NCI-H2196 treated with DMSO at 0.1 percent for 48 hours (cell line): ENCODE measurements around the gene EIF3F.

Source experiments
- DNase-seq: peaks from one replicate; lab custom pipeline; 2025; ENCODE audit not compliant: unreplicated experiment; lab: John Stamatoyannopoulos, UW

Gene EIF3F

DNA sequence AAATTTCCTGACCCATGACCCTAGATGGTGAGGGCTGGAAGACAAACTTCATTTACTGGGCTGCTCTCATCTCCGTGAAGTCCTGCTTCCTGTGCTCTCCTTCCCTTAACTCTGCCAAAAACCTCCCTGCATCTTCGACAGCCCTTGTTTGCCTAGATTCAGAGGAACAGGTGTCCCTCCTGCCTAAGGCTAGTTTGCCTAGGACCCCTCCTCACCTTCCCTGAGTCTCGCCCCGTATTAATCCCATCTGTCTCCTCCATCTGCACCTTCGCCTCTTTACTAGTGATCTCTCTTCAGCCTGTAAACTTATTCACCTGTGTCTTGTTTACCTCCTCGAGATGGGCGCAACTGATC, 33.1 kb downstream of the EIF3F start:
- no peak for DNase-seq

DNA sequence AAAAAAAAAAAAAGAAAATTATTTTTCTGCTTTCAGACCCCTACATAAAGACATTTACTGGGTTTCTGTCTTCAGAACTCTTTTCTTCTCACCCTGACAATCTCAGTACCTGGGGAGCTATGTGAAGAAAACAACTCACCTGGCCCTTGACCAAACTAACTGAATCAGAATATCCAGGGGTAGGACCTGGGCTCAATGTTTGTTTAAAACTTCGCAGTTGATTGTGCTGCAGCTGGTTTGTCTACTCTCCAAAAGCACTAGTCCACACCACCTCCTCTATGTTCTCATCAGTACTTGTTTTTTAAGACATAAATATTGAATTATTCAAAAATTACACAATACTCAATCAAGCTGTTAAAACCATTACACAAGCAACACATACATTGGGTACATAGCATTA, 34.8 kb downstream of the EIF3F start:
- no peak for DNase-seq

- DNase-seq: no peak
These were observed 35.7 kb downstream of the EIF3F start for GRCh38 chr11:8022876-8023275.

- no peak for DNase-seq
These were observed 36.9 kb downstream of the EIF3F start for GRCh38 chr11:8023831-8024555.

DNA sequence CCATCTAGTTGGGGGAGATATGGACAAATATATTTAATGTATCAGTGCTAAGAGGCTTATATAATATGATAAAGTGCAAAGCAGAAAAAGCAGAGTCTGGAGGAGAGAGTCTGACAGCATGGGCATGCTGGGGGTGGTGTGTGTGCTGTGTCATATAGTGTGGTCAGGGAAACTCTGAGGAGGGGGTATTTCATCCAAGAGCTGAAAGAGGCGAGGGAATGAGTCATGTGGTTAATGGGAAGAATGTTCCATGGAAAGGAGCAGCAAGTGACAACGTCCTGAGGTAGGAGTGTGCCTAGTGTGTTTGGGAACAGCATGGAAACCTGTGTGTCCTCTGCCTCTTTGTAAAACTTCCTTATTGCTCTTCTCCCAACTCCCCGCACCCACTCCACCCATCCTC, 38.0 kb downstream of the EIF3F start:
- no peak for DNase-seq

GRCh38 chr11:8025816-8026215, 38.7 kb downstream of the EIF3F start:
- DNase-seq: no peak

DNA sequence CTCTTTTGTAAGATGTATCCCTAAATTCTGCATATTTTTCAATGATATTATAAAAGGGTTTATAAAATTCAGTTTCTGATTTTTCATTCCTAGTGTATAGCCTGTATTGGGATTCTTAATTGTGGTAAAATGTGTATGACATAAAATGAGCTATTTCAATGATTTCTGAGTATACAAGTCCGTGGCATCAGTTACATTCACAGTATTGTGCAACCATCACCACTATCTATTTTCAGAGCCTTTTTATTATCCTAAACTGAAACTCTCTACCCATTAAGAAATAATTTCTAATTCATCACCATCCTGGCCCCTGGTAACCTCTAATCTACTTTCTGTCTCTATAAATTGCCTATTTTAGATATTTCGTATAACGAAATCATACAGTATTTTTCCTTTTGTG, 39.8 kb downstream of the EIF3F start:
- no peak for DNase-seq

DNA sequence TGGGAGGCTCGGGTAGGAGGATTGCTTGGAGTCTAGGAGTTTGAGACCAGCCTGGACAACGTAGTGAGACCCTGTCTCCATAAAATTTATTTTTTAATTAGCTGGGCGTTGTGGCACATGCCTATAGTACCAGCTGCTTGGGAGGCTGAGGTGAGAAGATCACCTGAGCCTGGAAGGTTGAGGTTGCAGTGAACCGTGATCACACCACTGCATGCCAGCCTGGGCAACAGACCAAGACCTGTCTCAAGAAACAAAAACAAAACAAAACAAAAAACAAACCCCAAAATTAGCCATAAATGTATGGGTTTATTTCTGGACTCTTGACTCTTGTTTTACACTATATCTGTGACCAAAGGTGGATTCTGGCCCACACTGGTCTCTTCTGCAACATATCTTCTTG, 41.6 kb downstream of the EIF3F start:
- DNase-seq: no peak

GRCh38 chr11:8030526-8031247, 43.5 kb downstream of the EIF3F start:
- no peak for DNase-seq

DNA sequence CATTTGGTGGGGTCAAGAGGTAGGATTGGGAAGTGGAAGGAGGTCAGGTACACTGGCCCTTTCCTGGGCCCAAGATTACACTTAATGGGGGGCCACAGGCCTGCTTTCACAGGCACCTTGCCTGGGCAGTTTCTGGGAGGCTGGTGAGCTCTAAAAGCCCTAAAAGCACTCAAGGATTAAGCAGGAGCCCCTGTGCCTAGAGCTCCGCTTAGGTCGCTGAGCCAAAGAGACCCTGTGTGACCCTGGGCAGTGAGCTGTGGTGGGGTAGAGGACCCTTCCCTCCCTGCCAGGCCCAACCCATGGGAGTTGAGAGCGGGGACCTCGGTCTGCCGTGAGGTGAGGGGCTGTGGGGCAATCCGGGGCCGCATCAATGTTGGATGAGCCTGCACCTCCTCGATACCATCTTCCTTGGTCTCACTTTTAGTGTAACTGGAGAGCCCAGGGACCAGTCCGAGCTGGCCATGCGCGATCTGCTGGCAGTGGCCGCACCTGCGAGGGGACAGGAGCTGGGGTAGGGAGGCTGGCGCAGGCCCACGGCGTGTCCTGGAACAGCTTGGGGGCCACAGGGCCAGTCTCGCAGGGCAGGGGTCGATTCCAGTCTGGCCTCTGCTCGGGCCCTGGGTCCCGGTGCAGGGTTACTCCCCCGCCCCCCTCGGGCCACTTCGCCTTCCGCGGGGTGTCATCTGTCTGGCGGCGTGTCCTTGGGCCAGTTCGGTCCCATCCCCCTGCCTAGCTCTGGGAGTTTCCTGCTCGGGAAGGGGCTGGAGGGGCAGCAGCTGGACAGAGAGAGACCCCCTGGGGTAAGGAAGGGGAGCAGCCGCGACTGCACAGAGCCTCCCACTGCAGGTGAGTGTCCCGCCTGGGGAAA, 44.3 kb downstream of the EIF3F start:
- DNase-seq: no peak

GRCh38 chr11:8032122-8032521, 45.0 kb downstream of the EIF3F start:
- DNase-seq: no peak

DNA sequence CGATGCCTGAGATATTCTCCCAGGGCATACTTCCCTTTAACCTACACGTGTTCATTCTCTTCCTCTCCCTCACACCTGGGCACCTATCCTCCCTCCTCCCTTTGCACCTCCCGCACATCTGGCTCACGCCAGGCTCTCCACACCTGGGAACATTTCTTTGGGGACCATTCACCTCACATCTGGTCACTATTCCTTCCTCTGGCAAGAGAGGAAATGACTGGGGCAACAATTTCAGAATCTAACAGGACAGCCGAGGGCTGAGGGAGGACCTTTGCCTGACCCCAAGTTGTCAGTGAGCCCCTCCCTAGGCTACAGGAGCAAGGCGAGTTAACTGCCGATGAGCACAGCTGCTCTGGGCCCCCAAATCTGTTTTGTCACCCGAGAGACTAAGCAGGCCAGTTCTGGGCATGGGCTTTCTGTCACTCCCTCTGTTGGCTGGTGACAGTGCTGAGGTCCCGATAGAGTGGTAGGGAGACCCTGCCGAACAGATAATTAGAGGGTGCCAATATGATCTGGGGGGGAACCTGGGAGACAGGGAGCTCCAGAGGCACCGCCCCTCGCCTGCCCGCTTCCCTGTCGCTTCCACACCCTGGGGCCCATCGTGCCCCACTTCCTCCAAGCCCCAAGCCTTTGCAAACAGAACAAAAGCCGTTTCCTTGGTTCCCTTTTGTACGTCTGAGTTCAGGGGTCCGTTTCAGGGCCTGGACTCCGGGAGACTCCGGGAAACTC, 45.6 kb downstream of the EIF3F start:
- DNase-seq: no peak

DNA sequence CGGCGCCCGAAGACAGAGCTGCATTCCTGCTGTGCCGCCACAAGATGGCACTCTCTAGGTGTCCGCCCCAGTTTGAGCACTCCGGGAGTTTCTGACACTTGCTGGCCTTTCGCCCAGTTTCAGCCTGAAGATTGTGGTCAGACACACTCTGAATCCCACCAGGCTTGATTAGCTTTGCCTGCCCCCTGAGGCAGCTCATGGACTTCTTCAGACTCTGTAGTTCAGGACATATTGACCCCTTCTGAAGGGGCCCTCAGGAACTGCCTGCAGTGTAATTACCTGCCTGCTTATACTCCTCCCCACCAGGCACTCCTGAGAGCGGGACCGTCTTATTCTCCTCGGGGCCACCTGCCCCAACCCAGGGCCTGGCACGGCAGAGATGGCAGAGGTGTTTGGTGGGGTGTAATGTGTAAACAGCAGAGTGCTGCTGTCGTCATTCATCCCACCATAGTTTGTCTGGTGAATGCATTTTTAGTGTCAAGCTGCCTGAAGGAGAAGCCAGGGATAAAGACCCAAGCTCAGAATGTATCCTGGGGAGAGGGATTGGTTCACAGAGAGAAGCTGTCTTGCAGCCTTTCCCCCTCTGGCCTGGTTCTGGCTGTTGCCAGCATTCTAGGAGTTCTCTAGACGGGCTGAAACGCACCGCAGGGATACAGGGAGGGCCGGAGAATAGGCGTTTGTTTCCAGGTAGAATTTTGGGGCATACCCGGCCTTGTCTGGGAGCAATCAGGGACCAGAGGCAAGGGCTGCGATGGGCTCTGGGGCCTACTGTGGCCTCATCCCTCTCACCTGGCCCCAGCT, 46.4 kb downstream of the EIF3F start:
- peak; percentile 45 for DNase-seq

- DNase-seq: no peak
These were observed 47.0 kb downstream of the EIF3F start for GRCh38 chr11:8034106-8034585.

- DNase-seq: no peak
These were observed 47.6 kb downstream of the EIF3F start for GRCh38 chr11:8034604-8035190.

- DNase-seq: no peak
These were observed 48.2 kb downstream of the EIF3F start for GRCh38 chr11:8035200-8035855.

DNA sequence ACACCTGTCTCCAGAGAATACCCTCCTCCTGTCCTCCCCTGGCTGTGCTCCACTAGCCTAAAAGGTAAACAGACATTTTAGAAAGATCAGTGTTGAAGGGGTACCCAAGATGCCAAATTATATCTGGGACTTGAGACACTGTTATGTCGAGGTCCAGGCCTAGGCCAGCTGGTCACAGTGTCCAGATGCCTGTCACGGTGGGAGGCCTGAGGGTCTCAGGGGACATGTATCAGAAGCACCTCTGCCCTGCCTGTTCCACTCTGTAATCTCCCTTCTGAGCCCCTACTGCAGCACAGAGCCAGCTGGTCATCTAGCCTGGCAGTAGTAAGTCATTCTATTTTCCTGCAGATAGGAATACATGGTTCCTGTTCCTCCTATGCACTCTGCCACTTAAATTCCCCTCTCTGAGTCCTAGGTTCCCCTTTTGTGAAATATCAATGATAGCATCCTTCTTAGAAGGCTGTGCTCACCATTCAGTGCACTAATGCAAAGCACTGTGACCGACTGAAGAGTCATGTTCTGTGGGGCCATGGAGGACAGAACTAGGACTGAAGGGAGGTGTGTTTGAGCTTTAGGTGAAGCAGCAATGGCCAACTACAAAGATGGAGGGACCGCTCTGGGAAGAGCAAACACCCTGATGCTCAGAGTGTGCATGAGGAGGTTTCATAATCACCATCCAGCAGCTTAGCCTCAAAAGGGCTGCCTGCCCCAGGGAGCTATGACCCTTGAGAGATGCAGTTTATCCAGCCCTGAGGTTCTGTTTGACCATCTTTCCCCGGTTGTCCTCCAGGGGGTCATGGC, 49.1 kb downstream of the EIF3F start:
- DNase-seq: no peak

DNA sequence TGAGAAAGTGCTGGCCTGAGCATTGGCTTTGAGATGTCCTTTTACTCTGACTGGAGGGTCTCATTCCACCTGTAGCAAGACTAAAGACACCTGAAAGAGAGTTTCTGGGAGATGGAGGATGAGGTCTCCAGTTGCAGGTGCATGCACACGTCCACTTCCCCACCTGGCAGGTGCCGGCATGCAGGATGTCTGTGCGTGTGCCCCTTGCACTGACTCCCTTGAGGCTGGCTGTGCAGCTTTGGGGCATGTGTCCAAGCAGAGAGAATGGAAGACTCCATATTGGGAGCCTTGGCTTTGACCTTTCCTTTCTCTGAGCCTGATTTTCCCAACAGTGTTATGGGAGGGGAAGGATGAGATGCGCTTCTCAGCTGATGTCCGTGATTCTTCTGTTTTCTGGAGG, 49.8 kb downstream of the EIF3F start:
- no peak for DNase-seq

GRCh38 chr11:8038393-8038792, 51.3 kb downstream of the EIF3F start:
- no peak for DNase-seq
